H9 (cell line): ENCODE data around the gene GABRR3. TPM values are rescaled to one million over a fixed set of nuclear protein-coding genes. Genes with fewer than 3 reads are reported as not detected.
A peak's percentile ranks its signal among the peaks of the same experiment; 100 is the strongest.

ENCODE experiments used
- DNase-seq: peaks from one replicate; pipeline ENCODE4 v3.0.0-alpha.2; 2017
- H2AFZ ChIP-seq: one replicate; pipeline ENCODE4 v1.6.1; 2013; ENCODE audit warnings: mild to moderate bottlenecking, low read length, control low read depth, moderate library complexity
- H2AK5ac ChIP-seq: 2 replicates; pipeline ENCODE4 v1.6.1; 2013; ENCODE audit warnings: low read length, control low read depth, mixed read lengths; ENCODE audit not compliant: insufficient read length
- H2BK120ac ChIP-seq: one replicate; pipeline ENCODE4 v1.6.1; 2013; ENCODE audit warnings: low read depth, mild to moderate bottlenecking, low read length, control low read depth, inconsistent platforms; ENCODE audit not compliant: poor library complexity, severe bottlenecking
- H2BK12ac ChIP-seq: 2 replicates; pipeline ENCODE4 v1.6.1; 2013; ENCODE audit warnings: low read length, control low read depth, mixed read lengths, low read depth; ENCODE audit not compliant: insufficient read length
- H2BK15ac ChIP-seq: 2 replicates; pipeline ENCODE4 v1.6.1; 2013; ENCODE audit warnings: low read depth, low read length, control low read depth
- H2BK20ac ChIP-seq: one replicate; pipeline ENCODE4 v1.6.1; 2013; ENCODE audit warnings: low read depth, mild to moderate bottlenecking, low read length, control low read depth, inconsistent platforms; ENCODE audit not compliant: poor library complexity, severe bottlenecking
- H2BK5ac ChIP-seq: 2 replicates; pipeline ENCODE4 v1.6.1; 2013; ENCODE audit warnings: low read length, control low read depth, mixed read lengths; ENCODE audit not compliant: insufficient read length
- H3K14ac ChIP-seq: 2 replicates; pipeline ENCODE4 v1.6.1; 2013; ENCODE audit warnings: low read length, control low read depth; ENCODE audit not compliant: insufficient read depth
- H3K18ac ChIP-seq: 2 replicates; pipeline ENCODE4 v1.6.1; 2013; ENCODE audit warnings: low read depth, mild to moderate bottlenecking, mixed read lengths, low read length, control low read depth; ENCODE audit not compliant: insufficient read length
- H3K23ac ChIP-seq: 2 replicates; pipeline ENCODE4 v1.6.1; 2013; ENCODE audit warnings: low read length, control low read depth, mixed read lengths, low read depth; ENCODE audit not compliant: insufficient read length
- H3K23me2 ChIP-seq: 2 replicates; pipeline ENCODE4 v1.6.1; 2013; ENCODE audit warnings: low read depth, mild to moderate bottlenecking, mixed read lengths, low read length, control low read depth; ENCODE audit not compliant: insufficient read length, poor library complexity, severe bottlenecking
- H3K27ac ChIP-seq: 2 replicates; pipeline ENCODE4 v1.5.1; 2013; ENCODE audit warnings: low read length, control low read depth, mixed read lengths, low read depth; ENCODE audit not compliant: insufficient read length
- H3K27me3 ChIP-seq: 2 replicates; pipeline ENCODE4 v1.6.1; 2013; ENCODE audit warnings: low read length, control low read depth, inconsistent platforms; ENCODE audit not compliant: insufficient read depth
- H3K4ac ChIP-seq: 2 replicates; pipeline ENCODE4 v1.6.1; 2013; ENCODE audit warnings: low read depth, mild to moderate bottlenecking, control low read depth, inconsistent platforms, low read length, moderate library complexity
- H3K4me1 ChIP-seq: 2 replicates; pipeline ENCODE4 v1.6.1; 2013; ENCODE audit warnings: low read length, control low read depth, inconsistent platforms; ENCODE audit not compliant: insufficient read depth
- H3K4me2 ChIP-seq: 2 replicates; pipeline ENCODE4 v1.6.1; 2013; ENCODE audit warnings: low read length, control low read depth, mixed read lengths; ENCODE audit not compliant: insufficient read length, insufficient read depth
- H3K56ac ChIP-seq: 2 replicates; pipeline ENCODE4 v1.6.1; 2013; ENCODE audit warnings: low read depth, mild to moderate bottlenecking, mixed read lengths, low read length, control low read depth; ENCODE audit not compliant: insufficient read length
- H3K79me1 ChIP-seq: 2 replicates; pipeline ENCODE4 v1.6.1; 2013; ENCODE audit warnings: low read depth, mild to moderate bottlenecking, moderate library complexity, low read length, control low read depth, inconsistent platforms; ENCODE audit not compliant: insufficient read depth, poor library complexity, severe bottlenecking
- H3K79me2 ChIP-seq: 2 replicates; pipeline ENCODE4 v1.6.1; 2013; ENCODE audit warnings: low read length, control low read depth, inconsistent platforms; ENCODE audit not compliant: insufficient read depth
- H3K9ac ChIP-seq: 2 replicates; pipeline ENCODE4 v1.6.1; 2013; ENCODE audit warnings: low read length, control low read depth, mixed read lengths; ENCODE audit not compliant: insufficient read length; ENCODE audit errors: extremely low read depth
- H3K9me3 ChIP-seq: one replicate; pipeline ENCODE4 v1.6.1; 2013; ENCODE audit warnings: low read depth, low read length, inconsistent platforms; ENCODE audit not compliant: control insufficient read depth
- H3T11ph ChIP-seq: one replicate; pipeline ENCODE4 v1.6.1; 2013; ENCODE audit warnings: mild to moderate bottlenecking, low read length, control low read depth, inconsistent platforms
- H4K20me1 ChIP-seq: one replicate; pipeline ENCODE4 v1.6.1; 2013; ENCODE audit not compliant: control insufficient read depth, insufficient read length, insufficient read depth
- H4K5ac ChIP-seq: 2 replicates; pipeline ENCODE4 v1.6.1; 2013; ENCODE audit warnings: low read depth, mild to moderate bottlenecking, mixed read lengths, low read length, control low read depth; ENCODE audit not compliant: insufficient read length
- H4K8ac ChIP-seq: replicated peaks from 2 replicates; pipeline ENCODE4 v1.6.1; 2013; ENCODE audit warnings: low read length, control low read depth, mixed read lengths, low read depth; ENCODE audit not compliant: insufficient read length
- H4K91ac ChIP-seq: 2 replicates; pipeline ENCODE4 v1.6.1; 2013; ENCODE audit warnings: low read depth, mild to moderate bottlenecking, moderate library complexity, mixed read lengths, low read length, control low read depth; ENCODE audit not compliant: insufficient read length
- H3K27ac Mint-ChIP-seq, 3 experiments: 2 replicates in 2 of 3; 3 replicates in 1 of 3; pipeline ENCODE4 v1.8.0; 2020 to 2021; ENCODE audit warnings: mixed read lengths in 3 of 3, mild to moderate bottlenecking in 1 of 3, moderate library complexity in 1 of 3
- H3K27me3 Mint-ChIP-seq: 2 replicates; pipeline ENCODE4 v1.8.0; 2021; ENCODE audit warnings: low read depth, mild to moderate bottlenecking, moderate library complexity, mixed read lengths
- H3K36me3 Mint-ChIP-seq, 3 experiments: 2 replicates in 2 of 3; 3 replicates in 1 of 3; pipeline ENCODE4 v1.8.0; 2020 to 2021; ENCODE audit warnings: low read depth in 3 of 3, mixed read lengths in 3 of 3; ENCODE audit not compliant: insufficient read depth in 1 of 3
- H3K4me1 Mint-ChIP-seq, 2 experiments: 2 replicates each; pipeline ENCODE4 v1.8.0; 2020; ENCODE audit warnings: mixed read lengths in 2 of 2
- H3K4me3 Mint-ChIP-seq, 2 experiments: 2 replicates in 1 of 2; 3 replicates in 1 of 2; pipeline ENCODE4 v1.8.0; 2020 to 2021; ENCODE audit warnings: mild to moderate bottlenecking in 2 of 2, mixed read lengths in 2 of 2, moderate library complexity in 1 of 2
- H3K9me3 Mint-ChIP-seq, 2 experiments: 2 replicates in 1 of 2; 3 replicates in 1 of 2; pipeline ENCODE4 v1.8.0; 2020; ENCODE audit warnings: mild to moderate bottlenecking in 2 of 2, mixed read lengths in 2 of 2, moderate library complexity in 1 of 2
- CTCF ChIP-seq: fragments of 200-600 bp; sonication (generic); conservative IDR thresholded peaks from 3 replicates; pipeline ENCODE4 v1.8.0; 2021; ENCODE audit warnings: antibody characterized with exemption, mild to moderate bottlenecking
- WGBS: extraction: QIAGEN DNeasy Blood & Tissue Kit; methylation state at CpG from one replicate; pipeline ENCODE4 v1.1.7; 2013; ENCODE audit warnings: missing lambda C conversion rate, low lambda C conversion rate, mixed read lengths; ENCODE audit not compliant: insufficient read length; ENCODE audit errors: extremely low coverage; 5-methylcytosine and 5-hydroxymethylcytosine counted together
- total RNA-seq: library from RNA; stranded (reverse); gene quantifications from 2 replicates; pipeline ENCODE4 v1.2.1, GENCODE V29; 2021

GABRR3 gene
- total RNA-seq, 1 experiment from 2014 or later, result not detected

GRCh38 chr3:98010194-98010882 lies 24.8 kb downstream of the GABRR3 start:
- H3K23ac ChIP-seq, result no peak overlapping the region
- H4K20me1 ChIP-seq, result no peaks in the 10 kb centered on the region
- no peaks in the 10 kb centered on the region for H3K23me2 ChIP-seq
- DNase-seq, result no peak
- no peak overlapping the region for H2BK20ac ChIP-seq
- H3K27ac ChIP-seq, result no peak overlapping the region
- no CpG with 5 or more reads among the region's 7 CpGs for WGBS
- no peak overlapping the region for H3T11ph ChIP-seq
- H2BK15ac ChIP-seq, result no peak overlapping the region
- H4K5ac ChIP-seq, result no peak overlapping the region
- no peak overlapping the region for H2BK120ac ChIP-seq
- no peaks in the 10 kb centered on the region for H3K27me3 Mint-ChIP-seq
- H3K14ac ChIP-seq, result no peak overlapping the region
- no peak overlapping the region for H4K8ac ChIP-seq
- H3K9me3 Mint-ChIP-seq, result no peaks in the 10 kb centered on the region; a peak in 1 of 5 replicates
- no peak overlapping the region for H3K27ac Mint-ChIP-seq
- no peak overlapping the region for H4K91ac ChIP-seq
- H3K4me1 ChIP-seq, result no peaks in the 10 kb centered on the region
- no peaks in the 10 kb centered on the region for H3K36me3 Mint-ChIP-seq
- peak; percentile 16; the same call in 1 of the 3 replicates for TF ChIP-seq CTCF
- no peak overlapping the region for H3K4me3 Mint-ChIP-seq
- H3K79me2 ChIP-seq, result no peaks in the 10 kb centered on the region
- no peaks in the 10 kb centered on the region for H3K9me3 ChIP-seq
- no peak overlapping the region for H2BK5ac ChIP-seq
- no peak overlapping the region for H2AK5ac ChIP-seq
- no peak overlapping the region for H3K4ac ChIP-seq
- H3K27me3 ChIP-seq, result no peaks in the 10 kb centered on the region
- H3K4me1 Mint-ChIP-seq, result no peaks in the 10 kb centered on the region; a peak in 1 of 4 replicates
- no peak overlapping the region for H3K56ac ChIP-seq
- no peak overlapping the region for H2BK12ac ChIP-seq
- no peak overlapping the region for H3K9ac ChIP-seq
- no peak overlapping the region for H3K18ac ChIP-seq
- H2AFZ ChIP-seq, result no peak overlapping the region
- H3K4me2 ChIP-seq, result no peak overlapping the region
- H3K79me1 ChIP-seq, result no peaks in the 10 kb centered on the region
